KMS-11 (cell line): Measurements from ENCODE around the gene OR2T1.
"Not testable (repeated sequence)": the region's sequence is repeated elsewhere in the genome, so short reads cannot be mapped to it uniquely, and the experiment has no call there.

Experiments used
- H2AFZ ChIP-seq: fragments of 200-600 bp; sonication (generic); 2 replicates; pipeline ENCODE4 v1.6.1; 2016; ENCODE audit warnings: antibody characterized with exemption, mixed run types, low read depth
- H3K27ac ChIP-seq: fragments of 200-600 bp; sonication (generic); 2 replicates; pipeline ENCODE4 v1.6.1; 2016; ENCODE audit warnings: mild to moderate bottlenecking, mixed run types
- H3K27me3 ChIP-seq: fragments of 200-600 bp; sonication (generic); 2 replicates; pipeline ENCODE4 v1.6.1; 2017; ENCODE audit warnings: mild to moderate bottlenecking, low read depth, mixed run types, moderate library complexity; ENCODE audit not compliant: insufficient read depth
- H3K36me3 ChIP-seq: fragments of 200-600 bp; sonication (generic); 2 replicates; pipeline ENCODE4 v1.6.1; 2017; ENCODE audit warnings: mild to moderate bottlenecking, mixed run types; ENCODE audit not compliant: insufficient read depth
- H3K4me1 ChIP-seq: fragments of 200-600 bp; sonication (generic); 2 replicates; pipeline ENCODE4 v1.6.1; 2016; ENCODE audit warnings: mild to moderate bottlenecking, low read depth, mixed run types; ENCODE audit not compliant: poor library complexity, severe bottlenecking
- H3K4me2 ChIP-seq: fragments of 200-600 bp; sonication (generic); 2 replicates; pipeline ENCODE4 v1.7.0; 2016; ENCODE audit warnings: mild to moderate bottlenecking, mixed run types
- H3K4me3 ChIP-seq: fragments of 200-600 bp; sonication (generic); IDR thresholded peaks from 2 replicates; pipeline ENCODE4 v1.6.1; 2017; ENCODE audit warnings: low read depth, low read length, mixed read lengths; ENCODE audit not compliant: insufficient read depth
- H3K79me2 ChIP-seq: fragments of 200-600 bp; sonication (generic); 2 replicates; pipeline ENCODE4 v1.6.1; 2016; ENCODE audit warnings: low read depth, mixed run types; ENCODE audit not compliant: insufficient read depth
- H3K9ac ChIP-seq: fragments of 200-600 bp; sonication (generic); 2 replicates; pipeline ENCODE4 v1.6.1; 2016; ENCODE audit warnings: mild to moderate bottlenecking, mixed run types
- H4K20me1 ChIP-seq: fragments of 200-600 bp; sonication (generic); 2 replicates; pipeline ENCODE4 v1.6.1; 2016; ENCODE audit warnings: mild to moderate bottlenecking, mixed run types; ENCODE audit not compliant: insufficient read depth

Gene OR2T1

GRCh38 chr1:248449821-248450465 is 47.1 kb downstream of the OR2T1 start:
- not testable (repeated sequence) for H2AFZ ChIP-seq, H3K36me3 ChIP-seq, H3K79me2 ChIP-seq, H3K27me3 ChIP-seq, H3K4me3 ChIP-seq, H3K9ac ChIP-seq, H4K20me1 ChIP-seq, H3K4me1 ChIP-seq, H3K4me2 ChIP-seq, H3K27ac ChIP-seq

DNA sequence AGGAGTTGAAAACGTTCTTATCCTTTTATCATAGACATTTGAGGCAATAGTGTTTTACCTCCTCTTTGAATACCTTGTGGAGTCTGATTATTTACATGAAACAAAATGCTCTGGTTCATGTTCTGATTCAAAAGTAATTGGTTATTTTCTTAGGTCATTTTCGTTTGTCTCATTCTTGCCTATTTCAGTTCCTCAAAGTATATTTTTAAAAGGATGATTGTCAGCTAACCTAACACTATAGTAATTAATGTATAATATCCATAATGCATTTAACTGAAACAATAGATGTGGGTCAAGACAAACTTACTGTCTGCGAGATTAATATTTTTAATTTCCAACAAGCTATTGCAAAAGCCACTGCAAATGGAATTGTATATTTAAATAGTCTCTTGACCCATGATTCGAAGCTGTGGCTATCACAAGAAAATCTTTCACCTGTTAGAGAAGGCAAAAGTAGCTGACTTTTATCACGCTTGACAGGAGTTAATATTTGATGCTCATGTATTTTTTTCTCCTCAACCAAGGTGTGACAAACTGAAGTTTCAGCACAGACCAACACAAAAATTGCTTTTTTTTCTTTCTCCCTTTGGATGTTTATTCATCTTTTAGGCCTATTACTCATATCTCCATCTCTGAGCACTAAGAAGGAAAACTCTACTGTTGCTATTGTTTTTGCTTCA is 47.8 kb downstream of the OR2T1 start:
- H4K20me1 ChIP-seq, H3K4me2 ChIP-seq: not testable (repeated sequence)

GRCh38 chr1:248453619-248454018 is 50.8 kb downstream of the OR2T1 start:
- H3K9ac ChIP-seq, H3K36me3 ChIP-seq, H4K20me1 ChIP-seq, H3K4me2 ChIP-seq, H2AFZ ChIP-seq, H3K79me2 ChIP-seq, H3K27ac ChIP-seq, H3K4me3 ChIP-seq, H3K27me3 ChIP-seq, H3K4me1 ChIP-seq: not testable (repeated sequence)

More for the DNA sequence above, 47.8 kb downstream of the OR2T1 start:
- not testable (repeated sequence) for H2AFZ ChIP-seq, H3K4me3 ChIP-seq, H3K79me2 ChIP-seq, H3K9ac ChIP-seq, H3K27me3 ChIP-seq, H3K27ac ChIP-seq, H3K36me3 ChIP-seq, H3K4me1 ChIP-seq

DNA sequence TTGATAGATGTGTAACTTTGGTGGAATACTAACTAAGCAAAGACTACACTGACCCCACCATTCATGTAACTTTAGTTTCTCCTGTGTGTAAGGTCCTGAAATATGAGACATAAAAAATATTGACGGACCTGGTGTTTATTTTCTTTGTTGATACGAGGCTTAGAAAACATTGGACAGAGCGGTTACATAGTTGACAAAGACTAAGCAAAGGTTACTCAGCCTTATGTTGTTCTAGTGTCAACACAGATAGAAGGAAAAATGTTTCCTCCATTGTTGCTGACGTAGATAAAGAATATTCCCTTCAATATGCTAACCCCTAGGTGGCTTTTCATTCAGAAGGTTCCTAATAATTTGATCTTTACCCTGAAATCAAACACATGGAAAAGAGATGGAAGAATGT is 52.2 kb downstream of the OR2T1 start:
- not testable (repeated sequence) for H4K20me1 ChIP-seq, H3K9ac ChIP-seq, H2AFZ ChIP-seq, H3K27ac ChIP-seq, H3K4me3 ChIP-seq, H3K4me1 ChIP-seq, H3K27me3 ChIP-seq, H3K36me3 ChIP-seq, H3K4me2 ChIP-seq, H3K79me2 ChIP-seq

- H3K4me2 ChIP-seq, H2AFZ ChIP-seq, H4K20me1 ChIP-seq, H3K4me1 ChIP-seq, H3K9ac ChIP-seq, H3K27me3 ChIP-seq, H3K27ac ChIP-seq, H3K79me2 ChIP-seq, H3K4me3 ChIP-seq, H3K36me3 ChIP-seq: not testable (repeated sequence)
These were observed 53.8 kb downstream of the OR2T1 start for GRCh38 chr1:248456635-248457034.
